ENCODE results near the gene PAPPA2. TPM values are rescaled to one million over a fixed set of nuclear protein-coding genes. Genes with fewer than 3 reads are reported as not detected.

The PAPPA2 gene
- total RNA-seq, 1 experiment from 2014 or later, result 0.03 TPM

DNA sequence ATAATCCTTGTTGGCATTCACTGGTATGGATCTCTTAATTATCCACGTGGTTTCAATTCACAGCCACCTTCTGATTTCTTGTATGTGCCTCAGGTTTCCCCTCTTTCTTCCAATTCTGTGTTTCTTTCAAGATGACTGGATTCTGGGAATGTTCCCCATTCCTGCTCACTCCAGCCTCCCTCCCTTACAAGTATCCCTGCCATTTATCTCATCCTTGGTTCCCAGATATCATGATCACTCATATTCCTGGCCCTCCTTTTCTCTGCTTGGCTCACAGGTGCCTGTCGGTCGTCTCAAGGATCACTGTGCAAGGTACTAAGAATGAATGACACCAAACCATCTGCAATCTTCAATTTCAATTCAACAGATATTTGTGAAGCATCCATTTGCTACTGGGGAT, 422.4 kb downstream of the PAPPA2 start:
- H3K27ac ChIP-seq (ENCODE audit: low read length), result no peak overlapping the region
- H3K9me3 ChIP-seq (ENCODE audit: control insufficient read depth, insufficient read depth, low read depth, low read length), result no peaks in the 10 kb centered on the region
- ATAC-seq (no peak), DNase-seq (ENCODE audit: low read depth, low spot score) (no peak)
- H3K36me3 ChIP-seq (ENCODE audit: control insufficient read depth, insufficient read depth, low read length), result no peaks in the 10 kb centered on the region
- TF ChIP-seq, protein P1, sequence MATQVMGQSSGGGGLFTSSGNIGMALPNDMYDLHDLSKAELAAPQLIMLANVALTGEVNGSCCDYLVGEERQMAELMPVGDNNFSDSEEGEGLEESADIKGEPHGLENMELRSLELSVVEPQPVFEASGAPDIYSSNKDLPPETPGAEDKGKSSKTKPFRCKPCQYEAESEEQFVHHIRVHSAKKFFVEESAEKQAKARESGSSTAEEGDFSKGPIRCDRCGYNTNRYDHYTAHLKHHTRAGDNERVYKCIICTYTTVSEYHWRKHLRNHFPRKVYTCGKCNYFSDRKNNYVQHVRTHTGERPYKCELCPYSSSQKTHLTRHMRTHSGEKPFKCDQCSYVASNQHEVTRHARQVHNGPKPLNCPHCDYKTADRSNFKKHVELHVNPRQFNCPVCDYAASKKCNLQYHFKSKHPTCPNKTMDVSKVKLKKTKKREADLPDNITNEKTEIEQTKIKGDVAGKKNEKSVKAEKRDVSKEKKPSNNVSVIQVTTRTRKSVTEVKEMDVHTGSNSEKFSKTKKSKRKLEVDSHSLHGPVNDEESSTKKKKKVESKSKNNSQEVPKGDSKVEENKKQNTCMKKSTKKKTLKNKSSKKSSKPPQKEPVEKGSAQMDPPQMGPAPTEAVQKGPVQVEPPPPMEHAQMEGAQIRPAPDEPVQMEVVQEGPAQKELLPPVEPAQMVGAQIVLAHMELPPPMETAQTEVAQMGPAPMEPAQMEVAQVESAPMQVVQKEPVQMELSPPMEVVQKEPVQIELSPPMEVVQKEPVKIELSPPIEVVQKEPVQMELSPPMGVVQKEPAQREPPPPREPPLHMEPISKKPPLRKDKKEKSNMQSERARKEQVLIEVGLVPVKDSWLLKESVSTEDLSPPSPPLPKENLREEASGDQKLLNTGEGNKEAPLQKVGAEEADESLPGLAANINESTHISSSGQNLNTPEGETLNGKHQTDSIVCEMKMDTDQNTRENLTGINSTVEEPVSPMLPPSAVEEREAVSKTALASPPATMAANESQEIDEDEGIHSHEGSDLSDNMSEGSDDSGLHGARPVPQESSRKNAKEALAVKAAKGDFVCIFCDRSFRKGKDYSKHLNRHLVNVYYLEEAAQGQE (IDR thresholded peaks at IDR 0.05; ENCODE audit: insufficient read depth in 1 of 2, low read depth in 2 of 2, low read length in 1 of 2), result no peak
- TF ChIP-seq SIN3A (IDR thresholded peaks at IDR 0.05; ENCODE audit: borderline replicate concordance, insufficient read depth, low read depth, low read length) (no peak), TCF7L2 (IDR thresholded peaks at IDR 0.05; ENCODE audit: low read depth, low read length) (no peak), POLR2AphosphoS5 (IDR thresholded peaks at IDR 0.05; ENCODE audit: low read depth, low read length) (no peak)
- TF ChIP-seq, protein P2, sequence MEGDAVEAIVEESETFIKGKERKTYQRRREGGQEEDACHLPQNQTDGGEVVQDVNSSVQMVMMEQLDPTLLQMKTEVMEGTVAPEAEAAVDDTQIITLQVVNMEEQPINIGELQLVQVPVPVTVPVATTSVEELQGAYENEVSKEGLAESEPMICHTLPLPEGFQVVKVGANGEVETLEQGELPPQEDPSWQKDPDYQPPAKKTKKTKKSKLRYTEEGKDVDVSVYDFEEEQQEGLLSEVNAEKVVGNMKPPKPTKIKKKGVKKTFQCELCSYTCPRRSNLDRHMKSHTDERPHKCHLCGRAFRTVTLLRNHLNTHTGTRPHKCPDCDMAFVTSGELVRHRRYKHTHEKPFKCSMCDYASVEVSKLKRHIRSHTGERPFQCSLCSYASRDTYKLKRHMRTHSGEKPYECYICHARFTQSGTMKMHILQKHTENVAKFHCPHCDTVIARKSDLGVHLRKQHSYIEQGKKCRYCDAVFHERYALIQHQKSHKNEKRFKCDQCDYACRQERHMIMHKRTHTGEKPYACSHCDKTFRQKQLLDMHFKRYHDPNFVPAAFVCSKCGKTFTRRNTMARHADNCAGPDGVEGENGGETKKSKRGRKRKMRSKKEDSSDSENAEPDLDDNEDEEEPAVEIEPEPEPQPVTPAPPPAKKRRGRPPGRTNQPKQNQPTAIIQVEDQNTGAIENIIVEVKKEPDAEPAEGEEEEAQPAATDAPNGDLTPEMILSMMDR (IDR thresholded peaks at IDR 0.05), result no peak
- POLR2A ChIA-PET, result no interaction called here
- intact Hi-C loops (cut with micrococcal nuclease; ENCODE audit: unreplicated experiment) (no loop called here), in situ Hi-C loops (cut with HindIII; ENCODE audit: low pct_unique_long_range_greater_than_20kb, low sequenced_read_pairs) (no loop called here)
- H3K4me1 ChIP-seq (ENCODE audit: control insufficient read depth, insufficient read depth, low read length), result no peaks in the 10 kb centered on the region
- peaks cover 4% of the 10 kb centered on the region; the same call in 1 of the 2 replicates for H3K27me3 ChIP-seq (ENCODE audit: control insufficient read depth, insufficient read depth, low read length)
- CTCF ChIA-PET, result no interaction called here
- H3K4me3 ChIP-seq (ENCODE audit: low read depth in 2 of 2, low read length in 2 of 2), result no peak overlapping the region
- no TSS peak for BruUV-seq (replicated peaks)

DNA sequence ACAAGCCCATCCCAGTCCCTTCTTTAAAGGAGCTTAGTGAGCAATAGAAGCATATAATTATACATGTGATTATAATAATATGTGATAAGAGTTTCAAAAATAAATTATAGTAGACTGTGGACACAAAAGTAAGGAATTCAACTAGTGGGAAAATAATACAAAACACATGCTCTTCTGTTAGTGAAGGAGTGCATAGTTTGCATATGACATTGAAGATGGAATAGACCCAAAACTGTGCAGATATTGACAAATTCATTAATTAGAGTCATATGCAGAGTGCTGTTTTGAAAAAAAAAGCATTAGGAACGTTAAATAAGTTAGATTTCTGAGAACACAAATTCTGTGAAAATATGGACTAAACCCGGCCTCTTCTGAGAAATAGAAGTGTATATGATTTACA, 422.8 kb downstream of the PAPPA2 start:
- Histone ChIP-seq H3K36me3 (ENCODE audit: control insufficient read depth, insufficient read depth, low read length) (no peaks in the 10 kb centered on the region), H3K4me1 (ENCODE audit: control insufficient read depth, insufficient read depth, low read length) (no peaks in the 10 kb centered on the region), H3K27me3 (ENCODE audit: control insufficient read depth, insufficient read depth, low read length) (peaks cover 4% of the 10 kb centered on the region; the same call in 1 of the 2 replicates), H3K4me3 (ENCODE audit: low read depth in 2 of 2, low read length in 2 of 2) (no peak overlapping the region), H3K9me3 (ENCODE audit: control insufficient read depth, insufficient read depth, low read depth, low read length) (no peaks in the 10 kb centered on the region), H3K27ac (ENCODE audit: low read length) (no peak overlapping the region)
- in situ Hi-C loops (cut with HindIII; ENCODE audit: low pct_unique_long_range_greater_than_20kb, low sequenced_read_pairs), result no loop called here
- DNase-seq (ENCODE audit: low read depth, low spot score), result no peak
- intact Hi-C loops (cut with micrococcal nuclease; ENCODE audit: unreplicated experiment), result no loop called here
- ChIA-PET POLR2A (no interaction called here), CTCF (no interaction called here)
- no TSS peak for BruUV-seq (replicated peaks)
- no peak for ATAC-seq
- TF ChIP-seq, protein P1 (IDR thresholded peaks at IDR 0.05; ENCODE audit: insufficient read depth in 1 of 2, low read depth in 2 of 2, low read length in 1 of 2), result no peak
- TF ChIP-seq SIN3A (IDR thresholded peaks at IDR 0.05; ENCODE audit: borderline replicate concordance, insufficient read depth, low read depth, low read length) (no peak), POLR2AphosphoS5 (IDR thresholded peaks at IDR 0.05; ENCODE audit: low read depth, low read length) (no peak), TCF7L2 (IDR thresholded peaks at IDR 0.05; ENCODE audit: low read depth, low read length) (no peak)
- TF ChIP-seq, protein P2 (IDR thresholded peaks at IDR 0.05), result no peak
